Measurements from ENCODE around the gene PPP6R1.

PPP6R1 gene

DNA sequence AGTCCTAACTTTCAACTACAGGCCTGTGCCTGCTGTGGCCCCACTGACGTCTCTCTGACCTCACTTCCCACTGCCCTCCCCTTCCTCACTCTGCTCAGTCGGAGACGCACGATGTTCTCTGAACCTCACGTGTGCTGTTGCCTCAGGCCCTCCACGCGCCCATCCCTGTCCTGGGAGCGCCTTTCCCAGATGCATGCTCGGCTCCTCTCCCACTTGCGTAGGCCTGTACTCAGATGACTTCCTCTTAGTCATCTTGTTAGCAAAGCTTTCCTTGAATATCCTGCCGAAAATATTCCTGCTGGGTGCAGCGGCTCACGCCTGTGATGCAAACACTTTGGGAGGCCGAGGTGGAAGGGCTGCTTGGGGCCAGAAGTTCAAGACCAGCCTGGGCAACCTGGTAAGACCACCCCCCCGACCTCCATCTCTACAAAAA is 69.4 kb downstream of the PPP6R1 start:
- no peak overlapping the region for H3K4me3 ChIP-seq (ENCODE audit: low read depth in 1 of 5, low read length in 5 of 5)
- peaks cover 0 to 2% (median 0%) of the 10 kb centered on the region in 5 donors for H3K4me1 ChIP-seq (ENCODE audit: control insufficient read depth in 5 of 5, insufficient read depth in 5 of 5, low read length in 5 of 5)
- no peak overlapping the region for H3K9ac ChIP-seq (ENCODE audit: low read length in 5 of 5)
- H3K36me3 ChIP-seq (ENCODE audit: control insufficient read depth in 5 of 5, insufficient read depth in 5 of 5, low read length in 5 of 5), result no peaks in the 10 kb centered on the region
- H3K9me3 ChIP-seq (ENCODE audit: control insufficient read depth in 5 of 5, low read length in 5 of 5), result no peaks in the 10 kb centered on the region
- peaks cover 4 to 17% (median 12%) of the 10 kb centered on the region in 5 donors for H3K27me3 ChIP-seq (ENCODE audit: control insufficient read depth in 5 of 5, insufficient read depth in 4 of 5, low read length in 5 of 5)
- H3K27ac ChIP-seq (ENCODE audit: low read depth, low read length), result no peak overlapping the region

DNA sequence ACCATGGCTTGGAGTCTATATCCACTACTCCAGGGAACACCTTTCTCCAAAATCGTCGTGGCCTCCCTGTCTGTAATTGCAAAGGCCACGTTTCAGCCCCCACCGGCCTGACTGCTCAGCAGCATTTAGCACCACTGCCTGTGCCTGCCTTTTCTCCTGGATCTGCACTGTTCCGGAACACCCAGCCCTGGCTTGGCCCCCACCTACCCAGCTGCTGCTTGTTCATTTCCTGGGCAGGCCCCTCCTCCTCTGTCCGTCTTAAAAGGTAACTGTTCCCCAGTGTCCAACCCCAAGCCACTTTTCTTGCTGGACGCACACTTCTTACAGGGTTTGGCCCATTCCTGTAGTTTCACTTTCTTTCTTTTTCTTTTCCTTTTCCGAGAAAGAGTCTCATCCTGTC is 70.2 kb downstream of the PPP6R1 start:
- peaks cover 4 to 14% (median 10%) of the 10 kb centered on the region in 5 donors for H3K27me3 ChIP-seq (ENCODE audit: control insufficient read depth in 5 of 5, insufficient read depth in 4 of 5, low read length in 5 of 5)
- H3K36me3 ChIP-seq (ENCODE audit: control insufficient read depth in 5 of 5, insufficient read depth in 5 of 5, low read length in 5 of 5), result no peaks in the 10 kb centered on the region
- H3K4me3 ChIP-seq (ENCODE audit: low read depth in 1 of 5, low read length in 5 of 5), result no peak overlapping the region
- no peak overlapping the region for H3K9ac ChIP-seq (ENCODE audit: low read length in 5 of 5)
- H3K9me3 ChIP-seq (ENCODE audit: control insufficient read depth in 5 of 5, low read length in 5 of 5), result no peaks in the 10 kb centered on the region
- H3K27ac ChIP-seq (ENCODE audit: low read depth, low read length), result no peak overlapping the region
- peaks cover 0 to 2% (median 0%) of the 10 kb centered on the region in 5 donors for H3K4me1 ChIP-seq (ENCODE audit: control insufficient read depth in 5 of 5, insufficient read depth in 5 of 5, low read length in 5 of 5)

DNA sequence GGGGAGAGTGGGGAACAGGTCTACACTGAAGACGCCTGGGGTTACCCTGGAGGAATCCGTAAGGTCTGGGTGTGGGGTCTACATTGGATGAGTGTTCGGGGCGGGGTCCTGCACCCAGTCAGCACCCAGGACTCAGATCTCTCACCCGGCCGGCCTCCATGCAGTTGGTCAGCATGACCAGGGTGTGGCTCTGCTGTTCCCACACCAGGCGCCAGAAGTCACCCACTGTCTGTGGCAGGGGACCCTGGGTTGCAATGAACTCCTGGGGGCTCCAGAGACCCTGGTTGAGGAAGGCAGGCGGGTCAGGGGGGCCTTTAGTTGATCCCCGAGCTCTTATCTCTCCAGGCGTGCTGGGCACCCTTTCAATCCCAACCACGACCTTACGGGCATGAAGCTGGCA is 72.7 kb downstream of the PPP6R1 start:
- peaks cover 0 to 2% (median 0%) of the 10 kb centered on the region in 5 donors for H3K4me1 ChIP-seq (ENCODE audit: control insufficient read depth in 5 of 5, insufficient read depth in 5 of 5, low read length in 5 of 5)
- no peak overlapping the region for H3K9ac ChIP-seq (ENCODE audit: low read length in 5 of 5)
- H3K27me3 ChIP-seq (ENCODE audit: control insufficient read depth in 5 of 5, insufficient read depth in 4 of 5, low read length in 5 of 5), result peaks cover 3 to 24% (median 18%) of the 10 kb centered on the region in 5 donors
- no peak overlapping the region for H3K4me3 ChIP-seq (ENCODE audit: low read depth in 1 of 5, low read length in 5 of 5)
- no peaks in the 10 kb centered on the region for H3K9me3 ChIP-seq (ENCODE audit: control insufficient read depth in 5 of 5, low read length in 5 of 5)
- H3K36me3 ChIP-seq (ENCODE audit: control insufficient read depth in 5 of 5, insufficient read depth in 5 of 5, low read length in 5 of 5), result no peaks in the 10 kb centered on the region
- H3K27ac ChIP-seq (ENCODE audit: low read depth, low read length), result no peak overlapping the region

DNA sequence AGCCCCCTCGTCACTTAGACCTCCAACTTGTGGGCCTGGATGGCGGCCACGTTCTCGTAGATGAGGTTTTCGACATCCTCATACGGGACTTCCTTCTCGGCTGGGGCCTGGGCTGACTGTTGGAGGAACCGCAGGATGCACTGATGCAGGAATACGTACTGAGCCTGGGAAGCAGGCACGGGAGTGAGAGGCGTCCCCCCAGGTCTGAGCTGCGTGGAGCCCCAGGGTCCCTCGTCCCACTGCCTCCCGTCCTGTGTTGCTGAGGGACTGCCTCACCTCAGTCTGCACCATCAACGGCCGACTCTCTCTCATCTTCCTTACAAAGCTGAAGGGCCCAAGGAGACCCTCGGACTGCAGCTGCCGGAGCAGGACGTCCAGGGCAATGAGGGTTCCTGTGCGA is 77.1 kb downstream of the PPP6R1 start:
- Histone ChIP-seq H3K4me3 (ENCODE audit: low read depth in 1 of 5, low read length in 5 of 5) (no peak overlapping the region), H3K9me3 (ENCODE audit: control insufficient read depth in 5 of 5, low read length in 5 of 5) (no peaks in the 10 kb centered on the region), H3K4me1 (ENCODE audit: control insufficient read depth in 5 of 5, insufficient read depth in 5 of 5, low read length in 5 of 5) (peaks cover 0 to 11% (median 10%) of the 10 kb centered on the region in 5 donors), H3K9ac (ENCODE audit: low read length in 5 of 5) (no peak overlapping the region), H3K36me3 (ENCODE audit: control insufficient read depth in 5 of 5, insufficient read depth in 5 of 5, low read length in 5 of 5) (no peaks in the 10 kb centered on the region), H3K27ac (ENCODE audit: low read depth, low read length) (no peak overlapping the region), H3K27me3 (ENCODE audit: control insufficient read depth in 5 of 5, insufficient read depth in 4 of 5, low read length in 5 of 5) (peaks cover 27 to 65% (median 55%) of the 10 kb centered on the region in 5 donors)
